GM18520 (cell line): ENCODE data around the gene LMX1A.
A peak's percentile ranks its signal among the peaks of the same experiment; 100 is the strongest.

Experiments
- ATAC-seq: cut with Tn5 transposase; IDR thresholded peaks from one replicate; pipeline ENCODE4 v1.9.1; 2021; ENCODE audit not compliant: unreplicated experiment

The LMX1A gene

DNA sequence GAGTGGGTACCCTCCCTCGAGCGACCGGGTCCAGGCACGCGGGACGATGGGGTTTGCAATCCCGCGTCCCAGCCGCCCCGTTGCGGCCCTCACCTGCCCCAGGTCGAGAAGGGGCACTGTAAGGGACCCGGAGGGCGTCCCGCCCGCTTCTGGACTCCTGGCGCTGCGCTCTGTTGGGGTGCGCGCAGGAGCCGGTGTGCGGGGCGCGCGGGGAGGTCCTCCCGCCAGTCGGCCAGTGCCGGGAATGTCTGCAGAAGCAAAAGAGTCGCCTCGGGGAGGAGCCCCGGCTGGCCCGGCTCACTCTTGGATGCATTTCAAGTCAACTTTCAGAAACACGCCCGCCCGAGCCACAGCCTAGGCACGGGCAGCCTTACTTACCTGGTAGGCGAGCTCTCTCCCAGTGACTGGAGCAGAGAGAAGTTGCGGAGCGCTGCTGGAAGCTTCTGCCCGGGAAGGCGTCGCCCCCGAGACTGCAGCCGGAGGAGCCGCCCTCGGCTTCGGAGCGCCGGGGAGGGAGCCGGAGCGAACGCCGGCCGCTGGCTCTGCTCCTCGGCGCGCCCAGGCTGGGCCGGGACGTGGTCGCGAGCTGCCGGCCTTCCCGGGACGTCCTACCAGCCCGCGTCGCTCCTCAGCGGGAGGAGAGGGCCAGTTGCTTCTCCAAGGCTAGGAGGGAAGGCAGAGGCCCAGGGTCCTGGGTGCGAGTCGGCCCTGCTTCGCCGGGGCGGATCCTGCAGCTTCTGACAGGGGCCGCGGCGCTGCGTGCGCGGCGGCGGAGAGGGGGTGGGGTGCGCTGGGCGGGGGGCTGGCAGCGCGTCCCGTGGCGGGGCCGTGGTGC, at the start of gene LMX1A:
Gene LMX1A, minus strand, starts transcription at position 739 of the 835 bp plus-strand sequence. CDS start 1,156 bp downstream, outside the sequence.
- ATAC-seq = no peak

DNA sequence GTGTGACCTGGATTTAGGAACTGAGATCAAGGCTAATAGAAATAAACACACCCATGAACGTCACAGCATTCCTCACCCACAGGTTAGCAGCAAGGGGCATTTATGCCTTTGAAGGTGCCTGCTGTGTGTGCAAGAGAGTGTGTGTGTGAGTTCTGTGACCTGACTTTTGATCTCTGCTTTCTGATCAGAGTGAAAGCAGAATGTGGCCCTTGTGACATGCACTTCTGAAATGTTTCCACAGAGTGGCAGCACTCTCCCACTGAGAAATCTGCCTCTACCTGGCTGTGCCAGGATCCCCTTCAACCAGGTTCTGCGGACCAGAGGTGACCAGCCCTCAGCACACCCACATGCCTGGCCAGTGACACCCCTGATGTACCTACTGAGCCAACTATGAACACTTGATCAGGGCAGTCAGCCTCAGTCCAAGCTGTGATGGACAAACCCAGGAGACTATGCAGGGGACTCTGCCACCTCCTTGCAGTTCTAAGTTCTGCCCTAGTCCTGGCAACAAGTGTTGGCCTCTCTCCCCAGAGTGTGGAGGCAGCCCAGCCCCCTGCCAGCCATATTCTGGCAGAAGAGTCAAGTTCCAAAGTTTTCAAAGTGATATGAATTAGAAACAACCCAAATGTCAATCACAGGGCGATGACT, 47.4 kb upstream of the LMX1A start:
- ATAC-seq = no peak

DNA sequence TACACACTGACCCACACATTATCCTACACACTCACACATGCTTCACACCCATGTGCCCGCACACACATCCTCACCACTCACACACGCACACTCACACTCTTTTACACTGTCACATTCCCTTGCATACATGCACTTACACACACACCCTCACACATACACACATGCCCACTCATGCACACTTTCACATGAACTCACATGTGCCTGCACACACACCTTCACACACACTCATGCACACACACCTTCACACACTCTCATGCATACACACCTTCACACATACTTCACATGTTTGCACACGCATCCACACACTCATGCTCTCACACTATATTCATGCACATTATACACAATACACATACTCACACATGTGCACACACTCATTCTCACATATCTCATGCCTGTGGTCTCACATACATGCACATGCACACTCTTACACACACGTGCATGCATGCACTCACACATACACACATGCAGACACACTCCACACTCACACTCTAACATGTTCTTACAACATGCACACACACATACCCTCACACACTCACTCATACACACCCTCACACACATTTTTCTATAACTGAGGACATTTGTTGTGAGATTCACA, 46.1 kb upstream of the LMX1A start:
- no peak for ATAC-seq

DNA sequence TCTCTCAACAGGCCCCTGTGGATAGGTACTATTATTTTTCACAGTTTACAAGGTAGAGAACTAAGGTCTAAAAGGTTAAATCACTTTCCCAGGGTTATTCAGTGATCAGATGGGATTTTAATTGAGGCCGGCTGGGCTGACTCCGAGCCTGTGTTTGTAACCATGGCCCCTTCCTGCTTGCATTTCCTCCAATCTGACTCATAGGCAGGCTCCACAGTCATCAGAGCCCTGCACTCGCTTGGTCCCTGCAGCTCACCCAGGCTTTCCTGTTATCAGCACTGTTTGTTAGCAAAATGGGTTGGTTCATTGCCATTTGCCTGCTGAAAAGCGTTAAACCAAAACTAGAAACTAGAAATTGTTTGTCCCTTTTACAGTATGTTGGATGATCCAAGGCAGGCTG, 41.4 kb upstream of the LMX1A start:
- no peak for ATAC-seq

DNA sequence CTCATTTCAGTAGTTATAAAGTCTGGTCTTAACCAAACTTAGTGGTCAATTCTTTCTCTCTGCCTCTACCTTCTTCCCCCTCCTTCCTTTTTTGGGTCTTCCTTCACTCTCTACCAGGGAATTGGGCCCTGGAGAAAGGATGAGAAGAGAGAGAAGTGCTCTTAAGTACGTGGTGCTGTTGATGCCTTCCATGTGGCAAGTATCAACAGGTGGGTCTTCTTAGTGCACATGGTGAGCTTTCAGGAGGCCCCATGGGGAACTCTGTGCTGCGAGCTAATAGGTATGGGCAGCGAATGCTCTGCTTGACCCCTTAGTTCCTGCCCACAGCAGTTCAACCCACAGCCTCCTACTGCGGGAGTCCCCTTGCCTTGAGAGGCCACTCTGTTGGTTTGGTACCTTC, 39.4 kb upstream of the LMX1A start:
- no peak for ATAC-seq

DNA sequence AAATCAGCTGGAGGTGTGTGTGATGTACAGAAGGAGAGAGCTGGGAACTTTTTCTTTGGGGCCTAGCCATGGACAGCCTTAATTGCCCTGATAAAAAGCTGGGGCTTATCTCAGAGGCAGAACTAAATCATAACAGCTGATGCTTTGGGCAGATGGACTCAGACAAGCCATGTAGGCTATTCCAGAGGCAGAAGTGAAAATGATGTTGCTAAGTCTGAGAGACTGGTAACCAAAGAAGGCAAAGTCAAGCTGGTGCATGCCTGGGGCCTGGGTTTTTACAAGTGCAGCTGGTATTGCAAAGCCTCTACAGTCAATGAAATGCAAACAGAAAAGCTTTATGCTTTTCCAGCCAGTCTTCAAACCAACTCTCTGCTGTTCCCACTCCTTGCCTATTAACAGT, 39.0 kb upstream of the LMX1A start:
- peak; percentile 38 for ATAC-seq

DNA sequence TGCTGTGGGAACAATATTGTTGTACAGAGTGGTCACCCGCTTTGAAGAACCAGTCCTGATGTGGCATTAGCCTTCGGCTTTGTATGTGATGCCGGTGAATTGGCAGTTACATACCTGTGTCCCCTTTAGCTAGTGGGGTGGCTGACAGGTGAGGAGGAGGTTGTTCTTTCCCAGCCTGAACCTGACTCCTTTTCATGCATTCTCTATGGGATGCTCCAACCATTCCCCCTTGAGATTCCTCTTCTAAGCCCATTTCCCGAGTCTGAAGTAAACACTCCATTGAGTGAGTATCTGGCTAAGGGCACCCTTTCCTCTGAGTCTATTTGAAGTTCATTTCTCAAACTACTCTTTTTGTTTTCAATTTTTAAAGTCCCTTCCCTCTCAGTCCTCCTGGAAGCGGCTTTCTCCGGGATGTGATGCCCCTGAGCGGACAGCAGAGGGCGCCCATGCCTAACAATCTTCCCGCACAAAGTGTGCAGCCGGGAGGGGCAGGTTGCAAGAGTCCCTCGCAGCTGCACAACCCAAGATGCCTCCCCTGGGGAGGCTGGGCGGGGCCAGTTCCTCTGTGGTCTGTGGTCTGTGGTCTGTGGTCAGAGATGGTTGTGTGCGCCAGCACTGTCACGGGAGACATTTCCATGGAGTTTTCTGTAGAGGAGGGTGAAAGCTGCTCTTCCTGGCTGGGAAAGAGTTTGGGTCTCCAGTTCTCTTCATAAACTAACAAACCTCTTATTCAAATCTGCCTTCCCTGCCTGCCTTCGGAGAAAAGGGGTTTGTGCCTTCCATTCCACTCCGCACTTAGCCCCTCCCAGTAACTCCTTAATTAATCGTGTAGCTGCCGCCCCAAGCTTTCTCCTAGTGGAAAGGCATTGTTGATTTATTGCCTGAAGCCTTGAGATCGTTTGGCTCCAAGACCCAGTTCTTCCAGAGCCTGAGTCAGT, 36.4 kb upstream of the LMX1A start:
- peak; percentile 92 for ATAC-seq

DNA sequence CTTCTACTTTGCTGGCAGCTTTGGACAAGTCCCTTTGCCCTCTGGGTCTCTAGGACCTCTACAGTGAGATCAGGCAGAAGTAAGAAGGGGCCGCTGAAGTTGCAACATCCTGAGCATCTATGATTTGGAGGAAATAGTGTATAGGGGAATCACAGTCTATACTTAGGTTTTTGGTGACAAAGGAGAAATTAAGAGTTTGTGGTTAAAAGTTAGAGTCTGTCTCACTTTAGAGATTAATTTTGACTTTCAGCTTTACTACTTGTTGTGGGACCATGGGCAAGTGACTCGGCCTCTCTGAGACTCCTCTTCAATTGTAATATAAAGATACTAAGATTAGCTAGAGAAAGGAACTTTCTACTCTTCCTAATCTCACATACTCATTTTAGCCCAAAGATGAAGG, 33.1 kb upstream of the LMX1A start:
- no peak for ATAC-seq

DNA sequence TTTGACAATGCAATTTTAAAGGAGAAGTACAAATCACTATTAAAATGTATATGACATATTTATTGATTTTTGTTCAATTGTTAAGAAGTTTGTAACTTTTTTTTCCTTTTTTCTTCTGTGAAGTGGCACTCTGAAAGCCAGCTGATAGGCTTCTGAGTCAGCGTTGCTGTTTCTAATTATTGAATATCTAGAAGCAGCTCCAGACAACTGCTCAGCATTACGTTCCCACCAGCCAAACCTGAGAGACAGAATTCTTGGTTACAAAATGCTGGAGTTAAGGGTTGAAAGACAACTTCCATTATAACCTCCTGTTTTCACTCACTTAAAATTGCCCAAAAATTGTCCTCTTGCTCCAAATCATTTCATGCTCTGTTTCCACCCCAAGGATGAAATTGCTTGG, 31.4 kb upstream of the LMX1A start:
- ATAC-seq = no peak

DNA sequence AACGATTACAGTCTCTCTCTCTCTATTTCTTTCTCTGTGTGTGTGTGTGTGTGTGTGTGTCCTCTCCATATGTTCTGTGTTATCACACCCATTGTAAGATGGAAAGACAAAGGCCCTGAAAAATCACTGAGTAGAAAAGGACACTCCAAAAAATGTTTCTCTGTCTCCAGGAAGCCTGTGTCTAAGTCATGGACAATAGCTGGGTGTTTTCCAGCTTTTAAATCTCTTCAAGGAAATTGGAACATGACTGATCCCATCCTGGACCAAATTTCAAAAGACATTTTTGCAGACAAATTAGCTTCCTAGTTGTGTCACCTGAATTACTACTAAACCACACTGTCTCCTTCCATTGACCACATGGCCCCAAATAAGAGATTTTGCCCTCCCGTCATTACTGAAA, 31.0 kb upstream of the LMX1A start:
- no peak for ATAC-seq

DNA sequence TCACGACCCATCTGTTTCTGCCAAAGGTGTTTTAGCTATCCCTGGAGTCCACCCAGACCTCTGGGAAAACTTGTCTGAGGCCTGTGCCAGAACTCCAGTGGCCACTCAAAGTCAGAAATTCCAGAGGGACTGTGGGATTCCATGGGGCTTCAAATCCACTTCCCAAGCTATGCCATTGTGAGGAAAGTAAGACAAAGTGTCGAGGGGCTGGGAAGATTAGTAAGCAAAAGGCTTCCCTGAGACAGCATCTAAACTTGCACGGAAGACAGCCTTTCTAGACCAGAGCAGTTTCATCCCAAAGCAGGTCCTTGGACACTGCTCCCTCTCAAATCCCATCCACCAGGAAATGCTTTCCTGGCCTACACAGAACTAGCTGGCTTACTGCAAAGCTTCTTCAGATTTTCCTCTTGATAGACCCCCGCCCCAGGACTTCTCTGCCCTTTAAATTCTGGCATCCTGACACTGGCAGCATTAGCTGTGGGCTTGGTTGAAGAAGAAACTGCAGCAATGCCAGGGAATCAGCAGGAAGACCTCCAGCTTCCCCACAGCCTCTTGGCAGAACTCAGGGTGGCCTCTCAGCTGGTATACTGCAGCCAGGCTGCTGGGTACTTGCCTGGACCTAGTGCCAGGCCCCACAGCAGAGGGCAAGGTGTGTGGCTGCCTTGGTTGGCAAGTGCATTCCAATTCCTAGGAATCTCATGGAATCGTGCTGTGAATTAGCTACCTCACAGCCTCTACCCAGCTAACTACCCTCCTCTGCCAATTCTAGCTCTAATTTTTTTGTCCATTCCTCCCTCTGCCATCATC, 27.3 kb upstream of the LMX1A start:
- ATAC-seq = no peak

DNA sequence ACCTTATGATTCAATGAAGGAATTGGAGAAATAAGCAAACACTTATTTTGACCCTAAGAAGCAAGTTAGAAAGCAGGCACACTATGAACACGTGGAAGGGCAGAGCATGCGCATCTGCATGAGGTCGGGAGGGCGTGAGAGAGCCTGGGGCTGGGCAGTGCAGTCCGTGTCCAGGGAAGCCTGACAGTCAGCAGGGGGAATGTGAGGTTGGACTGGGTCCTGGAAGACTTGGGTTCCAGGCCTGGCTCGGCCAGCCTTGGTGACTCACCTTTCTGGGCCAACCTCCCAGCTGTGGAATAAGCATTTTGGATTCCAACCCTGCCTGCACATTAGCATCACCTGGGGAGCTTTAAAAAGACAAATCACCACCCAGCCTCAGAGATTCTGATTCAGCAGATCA, 26.6 kb upstream of the LMX1A start:
- ATAC-seq = no peak

DNA sequence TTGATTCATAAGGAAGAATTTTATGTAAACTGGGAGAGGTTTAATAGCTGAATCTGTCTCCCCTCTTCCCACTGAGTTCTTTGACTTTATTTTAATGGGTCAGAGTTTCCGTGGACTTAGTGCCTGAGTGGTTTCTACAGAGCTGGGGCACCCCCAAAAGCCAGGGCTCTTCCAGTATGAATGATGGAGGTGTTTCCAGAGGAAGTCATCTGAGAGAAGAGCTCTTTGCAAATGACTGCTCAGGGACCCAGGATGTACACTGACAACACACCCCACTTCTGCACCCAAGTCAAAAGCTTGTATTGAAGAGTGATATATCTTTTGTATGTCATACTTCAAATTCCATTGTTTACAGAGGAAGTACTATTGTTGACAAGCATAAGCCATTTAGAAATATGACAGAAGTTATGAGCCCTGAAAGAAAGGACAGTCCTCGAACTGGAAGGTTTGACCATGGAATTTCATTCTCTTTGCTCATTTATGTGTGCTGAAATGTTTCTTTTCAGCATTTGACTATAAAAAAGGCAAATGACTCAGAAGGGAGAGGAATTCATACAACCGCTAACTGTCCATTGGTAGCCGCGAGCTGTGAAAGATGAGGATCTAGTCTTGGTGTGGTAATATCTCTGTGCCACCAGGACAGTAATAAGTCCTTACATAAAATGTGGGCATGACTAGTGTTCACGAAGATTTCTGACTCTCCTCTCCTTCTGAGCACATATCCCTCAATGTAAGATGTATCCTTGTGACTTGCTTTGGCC, 25.4 kb upstream of the LMX1A start:
- ATAC-seq = no peak

DNA sequence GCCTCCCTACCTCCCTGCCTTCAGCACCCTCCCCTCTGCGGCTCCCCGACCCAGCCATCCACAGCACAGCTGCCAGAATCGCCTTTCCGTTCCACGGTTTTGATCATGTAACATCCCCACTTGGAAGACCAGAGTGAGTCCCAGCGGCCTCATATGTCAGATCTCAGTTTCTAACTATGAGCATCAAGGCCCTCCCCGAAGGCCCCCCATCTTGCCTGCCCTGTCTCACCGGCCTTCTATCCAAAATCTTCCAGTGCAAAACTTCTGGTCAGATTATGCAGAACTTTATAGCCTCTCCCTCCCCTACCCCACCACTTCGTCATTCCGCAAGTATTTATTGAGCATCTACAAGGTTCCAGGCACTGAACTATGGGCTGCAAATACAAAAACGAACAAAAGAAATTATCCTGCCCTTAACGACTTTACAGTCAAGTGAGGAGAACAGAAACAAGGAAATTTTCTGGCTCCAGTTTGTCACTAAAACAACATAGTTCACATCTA, 20.3 kb upstream of the LMX1A start:
- no peak for ATAC-seq

DNA sequence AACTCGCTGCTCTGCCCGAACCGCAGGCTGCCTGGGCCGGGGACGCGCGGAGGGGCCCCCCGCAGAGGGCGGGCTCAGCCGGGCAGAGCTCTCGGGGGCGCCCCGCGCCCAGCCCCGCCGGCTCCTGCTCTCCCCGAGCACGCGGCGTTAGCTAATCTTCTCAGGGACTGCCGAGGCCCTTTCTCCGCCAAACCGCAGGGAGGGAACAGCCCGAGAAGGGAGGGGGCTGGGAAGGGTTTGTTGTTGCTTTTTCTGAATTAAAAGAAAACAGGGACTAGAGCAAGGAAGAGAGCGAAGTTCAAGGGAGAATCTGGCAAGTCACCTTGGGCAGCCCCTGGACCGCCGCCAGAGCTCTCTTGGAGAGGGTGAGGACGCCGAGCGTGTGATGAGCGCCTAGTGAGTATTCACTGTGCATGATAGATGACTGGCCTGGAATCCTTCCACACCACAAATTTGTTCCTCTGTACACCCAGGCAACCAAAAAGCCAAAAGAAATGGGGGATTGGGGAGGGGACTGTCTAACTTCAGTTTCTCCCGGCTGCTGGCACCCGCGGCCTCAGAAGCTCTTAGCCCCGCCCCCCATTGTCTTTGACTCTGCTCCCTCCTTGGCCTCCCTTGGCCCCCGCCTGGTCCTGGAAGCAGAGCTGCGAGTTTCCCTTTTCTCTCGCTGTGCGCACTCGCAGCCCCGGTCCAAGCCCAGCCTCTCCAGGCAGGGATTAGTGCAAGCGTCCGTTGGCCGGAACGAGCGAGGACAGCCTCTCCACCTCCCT, 19.7 kb upstream of the LMX1A start:
- ATAC-seq = no peak

DNA sequence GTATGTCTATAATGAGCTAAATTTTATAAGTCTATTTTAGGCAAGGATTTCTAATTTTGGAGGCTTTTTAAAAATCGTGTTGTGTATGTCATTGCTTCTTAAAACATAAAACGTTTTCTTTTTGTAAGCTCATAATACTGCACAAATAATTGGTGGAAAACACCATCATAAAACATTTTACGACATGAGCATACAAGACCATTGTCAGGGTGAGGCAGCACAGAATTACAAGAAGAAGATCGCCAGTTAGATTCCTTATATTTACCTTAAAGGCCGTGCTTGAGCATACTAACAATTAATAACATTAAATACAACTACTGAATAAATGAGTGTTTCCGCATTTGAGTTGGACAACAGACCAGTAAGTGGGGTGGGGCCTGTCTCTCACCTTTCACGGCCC, 19.1 kb upstream of the LMX1A start:
- ATAC-seq = no peak

DNA sequence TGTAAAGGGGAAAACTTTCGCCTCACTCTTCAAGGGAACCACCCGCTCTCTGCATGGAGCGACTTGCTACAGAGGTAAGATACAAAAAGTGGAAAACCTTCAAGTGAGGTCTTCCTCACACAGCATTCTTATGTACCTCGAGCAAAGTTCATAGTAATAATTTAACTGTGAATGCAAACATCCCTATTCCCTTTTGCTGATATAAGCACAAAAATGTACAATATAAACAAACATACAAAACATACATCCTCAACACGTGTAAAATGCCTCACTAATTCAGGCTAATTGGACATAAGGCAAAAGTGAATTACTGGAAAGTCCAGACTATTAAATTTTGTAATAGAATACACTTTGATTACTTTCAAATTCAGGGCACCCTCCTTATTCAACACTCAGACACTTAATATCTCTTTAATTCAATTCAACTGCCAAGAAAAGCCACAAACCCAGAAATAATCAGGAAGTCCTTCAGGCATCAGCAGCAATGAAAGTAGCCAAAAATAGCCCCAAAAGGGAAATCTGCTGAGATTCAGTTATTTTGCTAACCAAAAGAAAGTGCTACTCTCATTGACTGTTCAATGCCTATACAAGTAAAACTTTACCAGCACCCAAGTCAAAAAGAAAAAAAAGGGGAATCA, 15.2 kb upstream of the LMX1A start:
- no peak for ATAC-seq

DNA sequence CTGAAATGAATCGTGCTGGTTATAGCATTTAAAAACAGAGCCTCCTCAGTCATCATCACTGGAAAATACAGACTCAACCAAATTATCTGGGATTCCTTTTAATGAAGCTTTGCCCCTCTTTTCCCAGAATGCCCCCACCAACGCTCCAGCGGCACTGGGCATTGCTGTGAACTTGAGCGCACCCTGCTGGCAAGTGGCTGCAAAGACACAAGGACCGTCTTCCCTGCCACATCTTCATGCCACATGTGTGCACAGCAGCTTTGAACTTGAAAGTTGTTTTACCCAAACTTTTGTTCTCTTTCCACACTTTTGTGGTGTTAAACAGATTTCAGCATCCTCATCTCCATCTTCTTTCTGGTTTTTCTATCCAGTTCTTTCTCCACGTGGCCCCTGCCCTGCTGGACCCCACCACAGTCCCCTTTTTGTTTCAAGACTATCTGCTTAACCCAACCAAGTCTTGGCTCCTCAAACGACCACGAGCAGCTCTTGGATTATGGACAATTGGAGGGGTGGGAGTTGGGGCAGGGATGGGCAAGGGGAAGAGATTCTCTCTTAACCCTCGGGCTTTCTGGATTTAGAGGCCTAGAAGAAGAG, 12.8 kb upstream of the LMX1A start:
- no peak for ATAC-seq
